NOMO-1 (cell line): Measurements from ENCODE around the gene ASPN.
"Not testable (repeated sequence)": the region's sequence is repeated elsewhere in the genome, so short reads cannot be mapped to it uniquely, and the experiment has no call there.

ENCODE experiments used
- DNase-seq, 2 experiments: peaks; one replicate each; lab custom pipeline; 2025; ENCODE audit not compliant: unreplicated experiment in 2 of 2; lab: John Stamatoyannopoulos, UW

Gene ASPN

DNA sequence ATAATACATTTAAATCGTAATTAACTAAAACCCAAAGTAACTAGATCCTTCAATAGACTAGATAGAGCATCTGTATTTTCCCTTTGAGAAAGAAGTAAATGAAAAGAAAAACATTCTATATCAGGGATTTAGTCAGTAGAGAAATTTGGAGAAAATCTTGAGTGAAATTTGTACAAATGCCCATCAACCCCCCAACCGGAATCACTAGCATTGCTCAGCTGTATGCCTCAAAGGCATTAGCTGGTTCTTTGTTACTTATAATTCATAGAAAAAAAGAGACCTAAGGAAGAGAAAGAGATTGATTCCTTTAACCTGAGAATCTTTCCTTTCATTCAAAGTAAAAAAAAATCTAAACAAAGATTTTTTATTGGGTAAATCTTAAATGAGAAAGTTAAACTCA lies 58.7 kb downstream of the ASPN start:
- DNase-seq = no peak

DNA sequence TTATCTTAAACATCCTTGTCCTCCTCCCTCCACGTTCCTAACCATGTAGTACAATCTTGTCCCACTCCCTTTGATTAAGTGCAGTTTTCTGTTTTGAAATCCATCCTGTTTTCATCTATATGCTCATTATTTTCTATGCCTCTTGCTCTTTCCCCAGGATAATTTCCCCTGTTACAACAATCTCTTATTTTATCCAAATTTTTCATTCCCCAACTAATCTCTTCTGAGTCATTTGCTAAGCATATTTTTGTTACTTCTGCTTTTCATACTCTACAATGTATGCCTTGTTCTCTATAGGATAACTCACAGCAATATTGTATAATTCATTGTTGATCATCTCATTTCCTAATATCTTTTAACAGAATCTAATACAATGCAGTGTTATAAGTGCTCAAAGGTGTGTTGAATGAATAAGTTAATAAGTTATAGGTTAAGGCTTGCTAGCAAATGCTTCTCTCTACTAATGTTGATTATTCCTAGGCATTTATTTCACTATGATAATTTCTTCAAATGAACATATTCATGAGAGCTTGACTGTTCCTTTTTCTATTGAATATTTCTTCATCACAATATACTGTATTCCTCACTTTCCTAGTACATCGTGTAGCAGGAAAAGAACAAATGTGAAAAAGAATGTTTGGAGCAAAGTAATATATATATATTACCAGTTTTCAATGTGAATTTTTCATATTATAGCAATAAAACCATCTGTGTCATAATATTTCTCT lies 59.5 kb downstream of the ASPN start:
- peak in 1 of 2 experiments; percentile 41 for DNase-seq

DNA sequence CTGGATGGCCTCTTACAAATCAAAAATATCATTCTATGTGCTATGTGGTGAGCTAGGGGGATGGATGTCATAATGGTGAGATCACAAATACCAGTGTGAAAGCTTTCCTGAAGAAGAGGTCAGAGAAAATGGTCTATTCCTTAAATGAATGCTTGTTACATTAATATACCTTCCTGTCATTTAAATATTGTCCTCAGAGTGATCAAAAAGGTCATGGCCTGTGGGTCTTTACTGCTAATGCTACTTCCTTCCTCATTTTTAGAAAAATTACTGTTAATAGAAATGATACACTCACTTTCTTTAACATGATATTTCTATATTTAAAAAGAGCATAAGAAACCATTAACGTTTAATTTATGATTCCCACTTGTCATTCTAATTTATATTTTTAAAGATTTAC lies 67.7 kb downstream of the ASPN start:
- DNase-seq = no peak

DNA sequence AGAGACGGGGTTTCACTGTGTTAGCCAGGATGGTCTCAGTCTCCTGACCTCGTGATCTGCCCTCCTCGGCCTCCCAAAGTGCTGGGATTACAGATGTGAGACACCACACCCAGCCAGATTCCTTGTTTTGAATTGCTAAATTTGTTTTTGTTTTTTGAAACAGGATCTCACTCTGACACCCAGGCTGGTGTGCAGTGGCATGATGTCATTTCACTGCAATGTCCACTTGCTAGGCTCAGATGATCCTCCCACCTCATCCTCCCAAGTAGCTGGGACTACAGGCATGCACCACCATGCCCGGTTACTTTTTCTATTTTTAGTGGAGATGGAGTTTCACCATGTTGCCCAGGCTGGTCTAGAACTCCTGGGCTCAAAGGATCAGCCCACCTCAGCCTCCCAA lies 71.1 kb downstream of the ASPN start:
- not testable (repeated sequence) for DNase-seq

DNA sequence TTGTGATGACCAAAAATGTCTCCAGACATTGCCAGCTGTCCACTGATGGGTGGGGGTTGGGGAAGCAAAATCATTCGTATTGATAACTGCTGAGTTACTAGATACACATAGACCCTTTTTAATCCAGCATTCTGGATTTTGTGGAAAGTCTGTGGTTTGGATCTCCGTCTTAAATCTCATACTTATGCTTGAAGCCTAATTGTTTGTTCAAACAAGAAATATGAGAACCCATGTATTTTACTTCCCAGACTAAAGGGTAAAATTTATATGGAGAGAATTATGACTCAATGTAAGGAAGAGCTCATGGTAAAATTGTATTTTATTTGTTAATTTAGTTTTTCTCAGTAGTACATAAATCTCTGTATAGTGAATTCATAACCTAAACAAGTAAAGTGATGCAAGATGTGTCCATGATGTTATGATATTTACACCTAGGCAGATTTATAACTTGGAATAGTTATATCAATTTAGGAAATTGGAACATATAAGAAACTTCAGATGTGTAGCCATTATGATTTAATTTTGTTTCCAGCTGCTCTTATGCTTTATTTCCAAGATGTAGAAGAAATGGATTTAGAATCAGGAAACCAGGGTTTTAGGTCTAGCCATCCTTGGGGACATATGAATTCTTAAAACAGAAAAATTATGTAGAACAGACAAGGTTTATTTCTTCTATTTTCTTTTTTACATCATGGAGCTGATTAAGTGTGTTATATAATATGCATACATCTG lies 73.4 kb downstream of the ASPN start:
- no peak for DNase-seq

DNA sequence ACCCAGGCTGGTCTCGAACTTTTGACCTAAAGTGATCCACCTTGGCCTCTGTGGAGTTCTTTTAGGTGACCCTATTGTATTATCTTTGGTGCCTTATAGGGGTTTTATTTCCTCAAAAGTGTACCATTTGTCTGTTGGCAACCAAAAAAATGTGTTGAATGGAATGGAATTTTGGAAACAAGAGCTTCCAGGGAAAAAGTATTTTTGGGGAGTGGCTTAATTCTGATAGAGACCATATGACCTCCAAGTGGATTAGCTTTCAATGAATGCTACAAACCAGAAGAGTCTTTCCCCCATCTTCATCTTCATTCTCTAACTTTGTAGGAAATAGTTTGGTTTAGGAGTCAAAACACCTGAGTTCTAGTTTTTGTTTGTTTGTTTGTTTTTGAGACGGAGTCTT lies 74.5 kb downstream of the ASPN start:
- no peak for DNase-seq

DNA sequence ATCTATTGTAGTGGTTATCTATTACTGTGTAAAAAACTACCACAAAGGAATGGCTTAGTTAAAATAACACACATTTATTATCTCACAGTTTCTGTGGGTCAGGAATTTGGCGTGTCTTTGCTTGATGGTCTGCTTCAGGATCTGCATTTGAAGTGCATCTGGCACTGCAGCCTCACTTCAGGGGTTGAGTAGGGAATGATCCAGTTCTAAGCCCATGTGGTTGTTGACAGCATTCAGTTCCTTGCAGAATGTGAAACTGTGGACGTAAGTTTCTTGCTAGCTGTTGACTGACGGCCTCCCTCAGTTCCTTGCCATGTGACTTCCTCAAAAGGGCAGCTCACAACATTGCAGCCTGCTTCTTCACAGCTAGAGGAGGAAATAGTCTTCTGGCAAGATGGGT lies 75.8 kb downstream of the ASPN start:
- peak; percentile 65 to 89 for DNase-seq
